AG04449 (cell line): ENCODE results near the gene EMP2.

Source experiments
- CTCF ChIA-PET: fragments of 350-600 bp; formaldehyde crosslinking; extraction: SDS; loops from one replicate; lab custom pipeline; 2021; ENCODE audit warnings: antibody characterized with exemption; lab: Yijun Ruan, JAX
- POLR2A ChIA-PET: fragments of 400-600, 350-600 bp; formaldehyde crosslinking; extraction: SDS; loops from one replicate; lab custom pipeline; 2020; ENCODE audit warnings: antibody characterized with exemption, inconsistent platforms; lab: Yijun Ruan, JAX
- DNase-seq: peaks from one replicate; pipeline ENCODE4 v3.0.0-alpha.2; 2010; ENCODE audit warnings: low read depth, low spot score
- H3K4me3 ChIP-seq: 2 replicates; pipeline ENCODE4 v1.5.1; 2011; ENCODE audit warnings: low read depth, mild to moderate bottlenecking, control low read depth, low read length
- CTCF ChIP-seq: IDR thresholded peaks from one replicate; pipeline ENCODE4 v1.5.1; 2011; ENCODE audit warnings: mild to moderate bottlenecking, moderate library complexity, low read length, control low read depth, inconsistent platforms; ENCODE audit not compliant: insufficient read depth; ENCODE audit errors: missing control alignments

Gene EMP2

GRCh38 chr16:10504404-10504885 is 76.0 kb downstream of the EMP2 start:
- ChIA-PET CTCF (interaction anchor here (1.0 to 2.4 kb wide), 2 partner anchors 9 to 10 kb away, joined by 4 to 6 read pairs; no protein-coding TSS in a partner anchor), POLR2A (no interaction called here)
- TF ChIP-seq CTCF: no peak
- no peak for DNase-seq
- H3K4me3 ChIP-seq: no peak overlapping the region

GRCh38 chr16:10502776-10503175 is 77.6 kb downstream of the EMP2 start:
- ChIA-PET POLR2A (no interaction called here), CTCF (no interaction called here)
- no peak for DNase-seq
- no peak overlapping the region for H3K4me3 ChIP-seq
- no peak for TF ChIP-seq CTCF

GRCh38 chr16:10501016-10501607 is 79.3 kb downstream of the EMP2 start:
- DNase-seq: no peak
- no peak overlapping the region for H3K4me3 ChIP-seq
- ChIA-PET CTCF (interaction anchor here (1.5 kb wide), 1 partner anchor 8 kb away, joined by 6 read pairs; no protein-coding TSS in a partner anchor), POLR2A (no interaction called here)
- TF ChIP-seq CTCF: no peak

- ChIA-PET CTCF (interaction anchor here (1.5 kb wide), 1 partner anchor 9 kb away, joined by 6 read pairs; no protein-coding TSS in a partner anchor), POLR2A (no interaction called here)
- no peak overlapping the region for H3K4me3 ChIP-seq
- no peak for TF ChIP-seq CTCF
- DNase-seq: no peak
Observed at GRCh38 chr16:10500582-10500981, 79.8 kb downstream of the EMP2 start.

- ChIA-PET POLR2A (no interaction called here), CTCF (interaction anchor here (1.0 kb wide), 1 partner anchor 17 kb away, joined by 3 read pairs; no protein-coding TSS in a partner anchor)
- no peak for DNase-seq
- TF ChIP-seq CTCF: no peak
- no peak overlapping the region for H3K4me3 ChIP-seq
Observed at GRCh38 chr16:10497132-10498101, 83.0 kb downstream of the EMP2 start.

GRCh38 chr16:10495031-10495345 is 85.4 kb downstream of the EMP2 start:
- TF ChIP-seq CTCF: no peak
- H3K4me3 ChIP-seq: no peak overlapping the region
- ChIA-PET POLR2A (no interaction called here), CTCF (no interaction called here)
- DNase-seq: no peak
